Measurements from ENCODE around the gene AVPR1A.

The AVPR1A gene

DNA sequence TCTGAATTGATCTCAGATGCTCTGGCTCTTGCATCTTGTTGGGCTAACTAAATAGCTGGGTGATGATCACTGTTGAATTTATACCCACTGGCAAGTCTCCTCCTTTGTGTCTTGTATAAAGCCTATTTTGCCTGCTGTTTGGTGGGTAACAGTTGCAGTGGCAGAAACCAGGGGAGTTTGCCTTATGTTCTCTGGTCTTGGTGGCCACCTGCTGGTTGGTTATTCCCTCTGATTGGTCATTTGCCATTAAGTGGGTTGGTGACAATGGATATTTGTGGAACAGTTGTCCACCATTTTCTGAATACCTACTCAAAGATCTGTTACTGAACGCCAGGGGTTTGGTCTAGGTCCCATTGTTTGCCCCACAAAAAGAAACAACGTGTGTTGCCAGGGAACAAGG, 52.1 kb downstream of the AVPR1A start:
- no peaks in the 10 kb centered on the region for H3K36me3 ChIP-seq (ENCODE audit: control insufficient read depth, low read length)
- 0 out of 2 replicates have a peak, but pooled peaks cover 2% of the 10 kb centered on the region for H3K27me3 ChIP-seq (ENCODE audit: control insufficient read depth, low read length)
- no peak overlapping the region for H3K4me2 ChIP-seq (ENCODE audit: low read length)
- TF ChIP-seq, protein P1, sequence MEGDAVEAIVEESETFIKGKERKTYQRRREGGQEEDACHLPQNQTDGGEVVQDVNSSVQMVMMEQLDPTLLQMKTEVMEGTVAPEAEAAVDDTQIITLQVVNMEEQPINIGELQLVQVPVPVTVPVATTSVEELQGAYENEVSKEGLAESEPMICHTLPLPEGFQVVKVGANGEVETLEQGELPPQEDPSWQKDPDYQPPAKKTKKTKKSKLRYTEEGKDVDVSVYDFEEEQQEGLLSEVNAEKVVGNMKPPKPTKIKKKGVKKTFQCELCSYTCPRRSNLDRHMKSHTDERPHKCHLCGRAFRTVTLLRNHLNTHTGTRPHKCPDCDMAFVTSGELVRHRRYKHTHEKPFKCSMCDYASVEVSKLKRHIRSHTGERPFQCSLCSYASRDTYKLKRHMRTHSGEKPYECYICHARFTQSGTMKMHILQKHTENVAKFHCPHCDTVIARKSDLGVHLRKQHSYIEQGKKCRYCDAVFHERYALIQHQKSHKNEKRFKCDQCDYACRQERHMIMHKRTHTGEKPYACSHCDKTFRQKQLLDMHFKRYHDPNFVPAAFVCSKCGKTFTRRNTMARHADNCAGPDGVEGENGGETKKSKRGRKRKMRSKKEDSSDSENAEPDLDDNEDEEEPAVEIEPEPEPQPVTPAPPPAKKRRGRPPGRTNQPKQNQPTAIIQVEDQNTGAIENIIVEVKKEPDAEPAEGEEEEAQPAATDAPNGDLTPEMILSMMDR (IDR thresholded peaks at IDR 0.05; ENCODE audit: low read depth, low read length, poor library complexity, severe bottlenecking) = no peak
- TF ChIP-seq EZH2phosphoT487 (IDR thresholded peaks at IDR 0.05; ENCODE audit: borderline replicate concordance, low read length) = no peak
- H3K27ac ChIP-seq (ENCODE audit: low read depth, low read length) = no peak overlapping the region
- H3K4me1 ChIP-seq (ENCODE audit: control insufficient read depth, low read length) = no peaks in the 10 kb centered on the region
- H3K9me3 ChIP-seq (ENCODE audit: control insufficient read depth, insufficient read depth, low read length) = no peaks in the 10 kb centered on the region
- no peaks in the 10 kb centered on the region for H3K9me2 ChIP-seq (replicated peaks; ENCODE audit: control insufficient read depth, low read length)
- H3K79me2 ChIP-seq (ENCODE audit: control insufficient read depth, low read length) = no peaks in the 10 kb centered on the region
- no peaks in the 10 kb centered on the region for H3F3A ChIP-seq (ENCODE audit: control insufficient read depth, insufficient read depth)
- no peaks in the 10 kb centered on the region for H4K20me1 ChIP-seq (ENCODE audit: control insufficient read depth, insufficient read depth, low read depth, low read length)
- H3K4me3 ChIP-seq (ENCODE audit: low read length) = no peak overlapping the region

DNA sequence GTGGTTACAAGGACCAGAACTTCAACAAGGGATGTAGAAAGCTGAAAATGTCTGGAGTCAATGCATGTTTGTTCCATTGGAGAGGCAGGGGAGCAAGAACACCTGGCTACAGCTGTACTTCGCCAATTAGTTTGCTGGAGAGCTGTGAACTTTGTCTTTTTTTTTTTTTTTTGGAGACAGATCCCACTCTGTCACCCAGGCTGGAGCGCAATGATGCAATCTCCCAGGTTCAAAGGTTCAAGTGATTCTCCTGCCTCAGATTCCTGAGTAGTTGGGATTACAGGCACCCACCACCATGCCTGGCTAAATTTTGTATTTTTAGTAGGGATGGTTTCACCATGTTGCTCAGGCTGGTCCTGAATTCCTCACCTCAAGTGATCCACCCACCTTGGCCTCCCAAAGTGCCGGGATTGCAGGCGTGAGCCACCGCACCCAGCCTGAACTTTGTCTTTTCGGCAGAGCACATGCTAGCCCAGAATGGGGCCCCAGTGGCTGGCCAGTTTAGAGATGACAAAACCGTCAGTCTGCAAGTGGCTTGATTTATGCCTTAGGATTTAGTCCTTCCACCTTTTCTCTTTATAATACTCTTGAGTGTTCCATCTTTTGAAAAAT, 55.5 kb downstream of the AVPR1A start:
- H3K27me3 ChIP-seq (ENCODE audit: control insufficient read depth, low read length) = 0 out of 2 replicates have a peak, but pooled peaks cover 2% of the 10 kb centered on the region

DNA sequence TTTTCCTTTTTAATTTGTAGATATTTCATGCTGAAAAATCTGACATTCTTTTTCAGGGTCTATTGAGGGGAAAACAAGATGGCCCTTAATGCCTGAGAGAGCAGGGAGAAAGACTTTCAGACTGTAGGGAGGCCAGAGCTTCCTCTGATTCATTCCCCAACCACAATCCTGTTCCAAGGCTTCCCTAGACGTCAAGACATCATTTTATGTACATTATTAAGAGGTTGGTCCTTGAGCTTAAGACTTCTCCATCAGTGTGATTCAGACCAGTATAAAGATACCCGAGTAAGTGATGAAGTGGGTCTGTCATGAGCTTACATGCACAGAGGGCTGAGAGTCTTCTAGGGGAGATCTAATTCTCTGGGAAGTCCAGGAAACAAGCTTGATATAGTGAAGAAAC, 57.3 kb downstream of the AVPR1A start:
- Histone ChIP-seq H3K27ac (ENCODE audit: low read depth, low read length) (no peak overlapping the region), H3F3A (ENCODE audit: control insufficient read depth, insufficient read depth) (no peaks in the 10 kb centered on the region), H3K4me3 (ENCODE audit: low read length) (no peak overlapping the region), H4K20me1 (ENCODE audit: control insufficient read depth, insufficient read depth, low read depth, low read length) (no peaks in the 10 kb centered on the region), H3K27me3 (ENCODE audit: control insufficient read depth, low read length) (0 out of 2 replicates have a peak, but pooled peaks cover 2% of the 10 kb centered on the region), H3K4me1 (ENCODE audit: control insufficient read depth, low read length) (no peaks in the 10 kb centered on the region), H3K9me3 (ENCODE audit: control insufficient read depth, insufficient read depth, low read length) (no peaks in the 10 kb centered on the region), H3K36me3 (ENCODE audit: control insufficient read depth, low read length) (no peaks in the 10 kb centered on the region), H3K4me2 (ENCODE audit: low read length) (no peak overlapping the region), H3K79me2 (ENCODE audit: control insufficient read depth, low read length) (no peaks in the 10 kb centered on the region), H3K9me2 (replicated peaks; ENCODE audit: control insufficient read depth, low read length) (no peaks in the 10 kb centered on the region)
- no peak for TF ChIP-seq EZH2phosphoT487 (IDR thresholded peaks at IDR 0.05; ENCODE audit: borderline replicate concordance, low read length)
- TF ChIP-seq, protein P1 (IDR thresholded peaks at IDR 0.05; ENCODE audit: low read depth, low read length, poor library complexity, severe bottlenecking) = no peak

More for the DNA sequence above, 55.5 kb downstream of the AVPR1A start:
- H4K20me1 ChIP-seq (ENCODE audit: control insufficient read depth, insufficient read depth, low read depth, low read length) = no peaks in the 10 kb centered on the region
- no peaks in the 10 kb centered on the region for H3F3A ChIP-seq (ENCODE audit: control insufficient read depth, insufficient read depth)
- no peaks in the 10 kb centered on the region for H3K79me2 ChIP-seq (ENCODE audit: control insufficient read depth, low read length)
- no peak overlapping the region for H3K27ac ChIP-seq (ENCODE audit: low read depth, low read length)
- H3K9me2 ChIP-seq (replicated peaks; ENCODE audit: control insufficient read depth, low read length) = no peaks in the 10 kb centered on the region
- H3K4me3 ChIP-seq (ENCODE audit: low read length) = no peak overlapping the region
- H3K36me3 ChIP-seq (ENCODE audit: control insufficient read depth, low read length) = no peaks in the 10 kb centered on the region
- H3K4me1 ChIP-seq (ENCODE audit: control insufficient read depth, low read length) = no peaks in the 10 kb centered on the region
- no peak overlapping the region for H3K4me2 ChIP-seq (ENCODE audit: low read length)
- TF ChIP-seq, protein P1 (IDR thresholded peaks at IDR 0.05; ENCODE audit: low read depth, low read length, poor library complexity, severe bottlenecking) = no peak
- TF ChIP-seq EZH2phosphoT487 (IDR thresholded peaks at IDR 0.05; ENCODE audit: borderline replicate concordance, low read length) = no peak
- H3K9me3 ChIP-seq (ENCODE audit: control insufficient read depth, insufficient read depth, low read length) = no peaks in the 10 kb centered on the region

Data from DOHH2 (cell line).